Neural cell (in vitro differentiated cells): ENCODE results near the gene DDX1.

Experiments used
- EP300 ChIP-seq: fragments of 450-650 bp; conservative IDR thresholded peaks from 2 replicates; pipeline ENCODE4 v1.6.1; 2014; ENCODE audit warnings: antibody characterized with exemption, mild to moderate bottlenecking, moderate library complexity; ENCODE audit not compliant: poor library complexity, severe bottlenecking
- EZH2 ChIP-seq: fragments of 200-600, 300-800 bp; shearing (Covaris generic), sonication (generic); IDR thresholded peaks from 2 replicates; pipeline ENCODE4 v1.6.1; 2014; ENCODE audit warnings: antibody characterized with exemption, low read length, borderline replicate concordance, mild to moderate bottlenecking; ENCODE audit not compliant: insufficient read depth, poor library complexity, severe bottlenecking
- POLR2AphosphoS5 ChIP-seq: IDR thresholded peaks from 2 replicates; pipeline ENCODE4 v1.6.1; 2012
- RAD21 ChIP-seq: fragments of 450-650 bp; conservative IDR thresholded peaks from 2 replicates; pipeline ENCODE4 v1.6.1; 2014; ENCODE audit warnings: antibody characterized with exemption, mild to moderate bottlenecking, moderate library complexity
- REST ChIP-seq: IDR thresholded peaks from 2 replicates; pipeline ENCODE4 v1.6.1; 2012; ENCODE audit warnings: borderline replicate concordance
- TAF1 ChIP-seq: IDR thresholded peaks from 2 replicates; pipeline ENCODE4 v1.6.1; 2012; ENCODE audit warnings: low read depth
- TF ChIP-seq, protein P1 (sequence below): fragments of 450-650 bp; IDR thresholded peaks from 2 replicates; pipeline ENCODE4 v1.5.1; 2014; ENCODE audit warnings: antibody characterized with exemption, mild to moderate bottlenecking, moderate library complexity; ENCODE audit not compliant: poor library complexity, severe bottlenecking

DNA sequence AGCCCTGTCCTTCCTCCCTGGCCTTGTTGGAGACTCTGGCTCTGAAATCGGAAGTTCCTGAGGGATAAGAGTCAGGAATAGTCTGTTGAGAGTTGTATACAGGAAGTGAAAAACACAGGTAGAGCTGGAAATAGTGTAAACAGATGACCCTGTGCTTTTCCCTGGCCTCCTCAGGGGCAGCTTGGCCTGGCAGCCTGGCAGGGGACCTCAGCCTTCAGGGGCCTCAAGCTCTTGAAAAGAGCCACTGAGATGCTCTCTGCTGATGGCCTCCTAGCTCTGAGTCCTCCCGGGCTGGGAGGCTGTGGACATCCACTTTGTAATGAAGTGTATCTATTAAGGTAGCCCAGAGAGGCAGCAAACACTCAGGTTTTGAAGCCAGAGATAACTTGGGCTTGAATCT is 79.3 kb downstream of the DDX1 start:
- TF ChIP-seq, protein P1, sequence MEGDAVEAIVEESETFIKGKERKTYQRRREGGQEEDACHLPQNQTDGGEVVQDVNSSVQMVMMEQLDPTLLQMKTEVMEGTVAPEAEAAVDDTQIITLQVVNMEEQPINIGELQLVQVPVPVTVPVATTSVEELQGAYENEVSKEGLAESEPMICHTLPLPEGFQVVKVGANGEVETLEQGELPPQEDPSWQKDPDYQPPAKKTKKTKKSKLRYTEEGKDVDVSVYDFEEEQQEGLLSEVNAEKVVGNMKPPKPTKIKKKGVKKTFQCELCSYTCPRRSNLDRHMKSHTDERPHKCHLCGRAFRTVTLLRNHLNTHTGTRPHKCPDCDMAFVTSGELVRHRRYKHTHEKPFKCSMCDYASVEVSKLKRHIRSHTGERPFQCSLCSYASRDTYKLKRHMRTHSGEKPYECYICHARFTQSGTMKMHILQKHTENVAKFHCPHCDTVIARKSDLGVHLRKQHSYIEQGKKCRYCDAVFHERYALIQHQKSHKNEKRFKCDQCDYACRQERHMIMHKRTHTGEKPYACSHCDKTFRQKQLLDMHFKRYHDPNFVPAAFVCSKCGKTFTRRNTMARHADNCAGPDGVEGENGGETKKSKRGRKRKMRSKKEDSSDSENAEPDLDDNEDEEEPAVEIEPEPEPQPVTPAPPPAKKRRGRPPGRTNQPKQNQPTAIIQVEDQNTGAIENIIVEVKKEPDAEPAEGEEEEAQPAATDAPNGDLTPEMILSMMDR: no peak
- no peak for TF ChIP-seq EZH2
- TF ChIP-seq POLR2AphosphoS5: no peak
- no peak for TF ChIP-seq RAD21
- TF ChIP-seq EP300: no peak
- no peak for TF ChIP-seq TAF1
- TF ChIP-seq REST: no peak
